Astrocyte (in vitro differentiated cells and primary cell): ENCODE data around the gene DNAJB4. TPM values are rescaled to one million over a fixed set of nuclear protein-coding genes. Genes with fewer than 3 reads are reported as not detected.
"Not testable (repeated sequence)": the region's sequence is repeated elsewhere in the genome, so short reads cannot be mapped to it uniquely, and the experiment has no call there.

Source experiments
- DNase-seq: peaks from one replicate; pipeline ENCODE4 v3.0.0-alpha.2; 2010; ENCODE audit warnings: low read depth
- FAIRE-seq: peaks from 2 replicates; lab custom pipeline; 2011; peaks lifted over from hg19 to GRCh38; lab: Jason Lieb, UNC
- H2AFZ ChIP-seq: 2 replicates; pipeline ENCODE4 v1.6.0; 2012; ENCODE audit warnings: low read depth, low read length, inconsistent platforms
- H3K27ac ChIP-seq: 2 replicates; pipeline ENCODE4 v1.5.1; 2011; ENCODE audit warnings: low read depth, low read length, inconsistent platforms
- H3K27me3 ChIP-seq: 2 replicates; pipeline ENCODE4 v1.6.0; 2011; ENCODE audit warnings: low read length, inconsistent platforms; ENCODE audit not compliant: insufficient read depth
- H3K36me3 ChIP-seq: 2 replicates; pipeline ENCODE4 v1.5.1; 2011; ENCODE audit warnings: low read length, inconsistent platforms; ENCODE audit not compliant: insufficient read depth
- H3K4me1 ChIP-seq: 2 replicates; pipeline ENCODE4 v1.5.1; 2011; ENCODE audit warnings: low read length, inconsistent platforms; ENCODE audit not compliant: insufficient read depth
- H3K4me2 ChIP-seq: 2 replicates; pipeline ENCODE4 v1.6.0; 2012; ENCODE audit warnings: low read length, inconsistent platforms
- H3K4me3 ChIP-seq: 2 replicates; pipeline ENCODE4 v1.5.1; 2011; ENCODE audit warnings: low read depth, mild to moderate bottlenecking, low read length, inconsistent platforms; ENCODE audit not compliant: insufficient read depth
- H3K79me2 ChIP-seq: 2 replicates; pipeline ENCODE4 v1.6.0; 2012; ENCODE audit warnings: mild to moderate bottlenecking, low read length, inconsistent platforms; ENCODE audit not compliant: insufficient read depth
- H3K9ac ChIP-seq: 2 replicates; pipeline ENCODE4 v1.6.0; 2012; ENCODE audit warnings: mild to moderate bottlenecking, low read length, inconsistent platforms
- H3K9me3 ChIP-seq: 2 replicates; pipeline ENCODE4 v1.5.1; 2012; ENCODE audit warnings: low read depth, mild to moderate bottlenecking, low read length, inconsistent platforms; ENCODE audit not compliant: insufficient read depth
- H4K20me1 ChIP-seq: 2 replicates; pipeline ENCODE4 v1.6.0; 2012; ENCODE audit warnings: low read length, inconsistent platforms; ENCODE audit not compliant: insufficient read depth
- H3K27ac Mint-ChIP-seq: one replicate; pipeline ENCODE4 v1.8.0; 2021; ENCODE audit warnings: mild to moderate bottlenecking, mixed read lengths; ENCODE audit not compliant: unreplicated experiment
- H3K27me3 Mint-ChIP-seq: one replicate; pipeline ENCODE4 v1.8.0; 2021; ENCODE audit warnings: low read depth, mixed read lengths; ENCODE audit not compliant: unreplicated experiment
- H3K36me3 Mint-ChIP-seq: one replicate; pipeline ENCODE4 v1.8.0; 2021; ENCODE audit warnings: low read depth, mixed read lengths; ENCODE audit not compliant: unreplicated experiment
- H3K4me1 Mint-ChIP-seq: one replicate; pipeline ENCODE4 v1.8.0; 2021; ENCODE audit warnings: low read depth, mixed read lengths; ENCODE audit not compliant: unreplicated experiment
- H3K4me3 Mint-ChIP-seq: one replicate; pipeline ENCODE4 v1.8.0; 2021; ENCODE audit warnings: mild to moderate bottlenecking, moderate library complexity, mixed read lengths; ENCODE audit not compliant: unreplicated experiment
- H3K9me3 Mint-ChIP-seq: one replicate; pipeline ENCODE4 v1.8.0; 2021; ENCODE audit warnings: mild to moderate bottlenecking, mixed read lengths; ENCODE audit not compliant: unreplicated experiment
- CTCF ChIP-seq: IDR thresholded peaks from 2 replicates; pipeline ENCODE4 v1.5.1; 2011; ENCODE audit warnings: low read depth, mild to moderate bottlenecking, inconsistent platforms, low read length, moderate library complexity; ENCODE audit not compliant: insufficient read depth
- EZH2 ChIP-seq: IDR thresholded peaks from 2 replicates; pipeline ENCODE4 v1.6.1; 2012; ENCODE audit warnings: mild to moderate bottlenecking, low read length, inconsistent platforms; ENCODE audit not compliant: insufficient read depth
- total RNA-seq: library from RNA; stranded (reverse); gene quantifications from 2 replicates; pipeline ENCODE4 v1.2.1, GENCODE V29; 2021

Gene DNAJB4
- total RNA-seq, 1 donor from 2014 or later: 58.6 TPM

- H3K4me3 ChIP-seq: no peak overlapping the region
- no peak overlapping the region for H3K9ac ChIP-seq
- peak overlapping the region; percentile 48 for H3K27ac ChIP-seq
- no peak overlapping the region for H3K27ac Mint-ChIP-seq
- no peaks in the 10 kb centered on the region for H3K79me2 ChIP-seq
- H3K4me3 Mint-ChIP-seq: no peak overlapping the region
- H3K27me3 Mint-ChIP-seq: peaks cover 3% of the 10 kb centered on the region
- H3K4me1 Mint-ChIP-seq: no peaks in the 10 kb centered on the region
- FAIRE-seq (no peak), DNase-seq (no peak)
- H3K4me1 ChIP-seq: peaks cover 3% of the 10 kb centered on the region
- H4K20me1 ChIP-seq: no peaks in the 10 kb centered on the region
- no peaks in the 10 kb centered on the region for H3K27me3 ChIP-seq
- no peaks in the 10 kb centered on the region for H3K9me3 Mint-ChIP-seq
- H3K4me2 ChIP-seq: peak overlapping the region; percentile 13
- no peak overlapping the region for H2AFZ ChIP-seq
- TF ChIP-seq CTCF (peak; percentile 11), EZH2 (no peak)
- no peaks in the 10 kb centered on the region for H3K36me3 Mint-ChIP-seq
- H3K36me3 ChIP-seq: no peaks in the 10 kb centered on the region
- no peaks in the 10 kb centered on the region for H3K9me3 ChIP-seq
These were observed 56.3 kb downstream of the DNAJB4 start for GRCh38 chr1:78060857-78061563.

- peak; percentile 78 for DNase-seq
- H2AFZ ChIP-seq: no peak overlapping the region
- no peak for FAIRE-seq
These were observed 57.2 kb downstream of the DNAJB4 start for GRCh38 chr1:78061825-78062523.

GRCh38 chr1:78064886-78065285 is 60.1 kb downstream of the DNAJB4 start:
- not testable (repeated sequence) for H3K9me3 ChIP-seq, H3K4me1 ChIP-seq, H3K4me3 ChIP-seq, H3K27ac Mint-ChIP-seq, H3K9me3 Mint-ChIP-seq, FAIRE-seq, H3K9ac ChIP-seq, H3K36me3 ChIP-seq, H3K79me2 ChIP-seq, H3K4me2 ChIP-seq, H2AFZ ChIP-seq, H3K36me3 Mint-ChIP-seq, H3K27me3 ChIP-seq, H3K4me1 Mint-ChIP-seq, H3K27ac ChIP-seq, DNase-seq, H4K20me1 ChIP-seq, H3K4me3 Mint-ChIP-seq, H3K27me3 Mint-ChIP-seq

More at GRCh38 chr1:78061825-78062523, 57.2 kb downstream of the DNAJB4 start:
- peak overlapping the region; percentile 49 for H3K9ac ChIP-seq
- Mint-ChIP-seq H3K27me3 (peaks cover 3% of the 10 kb centered on the region), H3K4me3 (no peak overlapping the region), H3K36me3 (no peaks in the 10 kb centered on the region), H3K4me1 (no peaks in the 10 kb centered on the region), H3K27ac (no peak overlapping the region), H3K9me3 (no peaks in the 10 kb centered on the region)
- no peaks in the 10 kb centered on the region for H4K20me1 ChIP-seq
- no peaks in the 10 kb centered on the region for H3K79me2 ChIP-seq
- H3K27me3 ChIP-seq: no peaks in the 10 kb centered on the region
- H3K36me3 ChIP-seq: no peaks in the 10 kb centered on the region
- no peak overlapping the region for H3K4me3 ChIP-seq
- no peaks in the 10 kb centered on the region for H3K9me3 ChIP-seq
- TF ChIP-seq EZH2: no peak
- no peak for TF ChIP-seq CTCF
- H3K4me2 ChIP-seq: no peak overlapping the region
- H3K27ac ChIP-seq: peak overlapping the region; percentile 70
- peaks cover 3% of the 10 kb centered on the region for H3K4me1 ChIP-seq

Other genes starting within 250 kb of the DNAJB4 start
- 41.6 and 46.4 TPM in 2 replicates for gene USP33, start 245.1 kb upstream of the DNAJB4 start, total RNA-seq
- 17.7 and 18.7 TPM in 2 replicates for gene MIGA1, start 225.3 kb upstream of the DNAJB4 start, total RNA-seq
- 37.5 and 39.4 TPM in 2 replicates for gene NEXN, start 116.3 kb upstream of the DNAJB4 start, total RNA-seq
- 113 and 128 TPM in 2 replicates for gene FUBP1, start 25.9 kb upstream of the DNAJB4 start, total RNA-seq
- not detected in 2 replicates for gene GIPC2, start 41.0 kb downstream of the DNAJB4 start, total RNA-seq